IMR-90 (cell line): ENCODE results near the gene CD33. TPM values are rescaled to one million over a fixed set of nuclear protein-coding genes. Genes with fewer than 3 reads are reported as not detected.

Source experiments
- ATAC-seq: fragments of 200-7000 bp; cut with Tn5 transposase; 2 replicates; pipeline ENCODE4 v1.9.1; 2020; ENCODE audit warnings: low read depth, mild to moderate bottlenecking, moderate library complexity
- BruUV-seq: library from RNA; stranded (reverse); fragments of 400-500 nt; replicated peaks from 2 replicates; lab custom pipeline; 2021; lab: Mats Ljungman, UMichigan
- CTCF ChIA-PET: fragments of 300-600 bp; formaldehyde crosslinking; extraction: SDS; loops from one replicate; lab custom pipeline; 2021; ENCODE audit warnings: antibody characterized with exemption; lab: Yijun Ruan, JAX
- POLR2A ChIA-PET: fragments of 300-600 bp; sonication (Branson Sonifier 250); formaldehyde crosslinking; loops from one replicate; lab custom pipeline; 2022; ENCODE audit warnings: antibody characterized with exemption; ENCODE audit not compliant: unreplicated experiment; lab: Charles Lee
- DNase-seq: peaks from one replicate; pipeline ENCODE4 v3.0.0; 2013
- H2AFZ ChIP-seq: replicated peaks from 2 replicates; pipeline ENCODE3; 2013; ENCODE audit warnings: low read length, mild to moderate bottlenecking; ENCODE audit not compliant: poor library complexity
- H2AK5ac ChIP-seq: 2 replicates; pipeline ENCODE4 v1.6.1; 2013; ENCODE audit warnings: low read depth, low read length, inconsistent platforms
- H2AK9ac ChIP-seq: replicated peaks from 2 replicates; pipeline ENCODE3; 2013; ENCODE audit warnings: mild to moderate bottlenecking, low read depth, low read length, moderate library complexity; ENCODE audit not compliant: poor library complexity
- H2BK120ac ChIP-seq: 2 replicates; pipeline ENCODE4 v1.6.1; 2013; ENCODE audit warnings: low read depth, low read length, inconsistent platforms
- H2BK15ac ChIP-seq: 3 replicates; pipeline ENCODE4 v1.6.1; 2013; ENCODE audit warnings: low read depth, low read length, inconsistent platforms
- H2BK20ac ChIP-seq: 2 replicates; pipeline ENCODE4 v1.6.1; 2013; ENCODE audit warnings: low read depth, mild to moderate bottlenecking, inconsistent platforms, low read length, moderate library complexity
- H2BK5ac ChIP-seq: 2 replicates; pipeline ENCODE4 v1.6.1; 2013; ENCODE audit warnings: mild to moderate bottlenecking, low read depth, low read length, inconsistent platforms; ENCODE audit not compliant: poor library complexity, severe bottlenecking
- H3K14ac ChIP-seq: replicated peaks from 2 replicates; pipeline ENCODE4 v1.6.1; 2013; ENCODE audit warnings: low read depth, low read length, inconsistent platforms
- H3K18ac ChIP-seq: 2 replicates; pipeline ENCODE4 v1.6.1; 2013; ENCODE audit warnings: low read depth, low read length, control low read depth
- H3K23ac ChIP-seq: 2 replicates; pipeline ENCODE4 v1.6.1; 2013; ENCODE audit warnings: low read depth, low read length, inconsistent platforms
- H3K27ac ChIP-seq: 2 replicates; pipeline ENCODE4 v1.5.1; 2013; ENCODE audit warnings: mild to moderate bottlenecking, control low read depth, low read length; ENCODE audit not compliant: insufficient read depth
- H3K27me3 ChIP-seq: 2 replicates; pipeline ENCODE4 v1.6.1; 2013; ENCODE audit warnings: low read length; ENCODE audit not compliant: control insufficient read depth, insufficient read depth
- H3K36me3 ChIP-seq: 2 replicates; pipeline ENCODE4 v1.6.1; 2013; ENCODE audit warnings: low read length, mixed read lengths; ENCODE audit not compliant: control insufficient read depth, insufficient read depth
- H3K4ac ChIP-seq: 2 replicates; pipeline ENCODE4 v1.6.1; 2013; ENCODE audit warnings: low read depth, low read length, inconsistent platforms
- H3K4me1 ChIP-seq: 2 replicates; pipeline ENCODE4 v1.6.1; 2013; ENCODE audit warnings: low read length, mixed read lengths; ENCODE audit not compliant: control insufficient read depth, insufficient read depth
- H3K4me2 ChIP-seq: 2 replicates; pipeline ENCODE4 v1.6.1; 2013; ENCODE audit warnings: low read depth, mild to moderate bottlenecking, control low read depth, low read length, moderate library complexity
- H3K4me3 ChIP-seq: 2 replicates; pipeline ENCODE4 v1.5.1; 2013; ENCODE audit warnings: low read depth, mild to moderate bottlenecking, control low read depth, low read length, moderate library complexity; ENCODE audit not compliant: insufficient read depth
- H3K56ac ChIP-seq: 2 replicates; pipeline ENCODE4 v1.6.1; 2013; ENCODE audit warnings: low read length, inconsistent platforms; ENCODE audit not compliant: insufficient read depth; ENCODE audit errors: extremely low read depth
- H3K79me1 ChIP-seq, 2 experiments: 2 replicates each; pipeline ENCODE4 v1.6.1; 2013; ENCODE audit warnings: low read length in 2 of 2, inconsistent platforms in 1 of 2, low read depth in 1 of 2
- H3K9ac ChIP-seq: 2 replicates; pipeline ENCODE4 v1.6.1; 2013; ENCODE audit warnings: low read depth, low read length, control low read depth
- H3K9me1 ChIP-seq: 2 replicates; pipeline ENCODE4 v1.6.1; 2013; ENCODE audit warnings: low read length, inconsistent platforms; ENCODE audit not compliant: insufficient read depth
- H3K9me3 ChIP-seq: 2 replicates; pipeline ENCODE4 v1.6.1; 2013; ENCODE audit warnings: low read length; ENCODE audit not compliant: control insufficient read depth, insufficient read depth
- H4K20me1 ChIP-seq: 2 replicates; pipeline ENCODE4 v1.6.1; 2013; ENCODE audit warnings: low read length, inconsistent platforms; ENCODE audit not compliant: insufficient read depth
- H4K5ac ChIP-seq: 2 replicates; pipeline ENCODE4 v1.6.1; 2013; ENCODE audit warnings: mild to moderate bottlenecking, low read depth, low read length, control low read depth
- H4K8ac ChIP-seq, 2 experiments: 2 replicates each; pipeline ENCODE4 v1.6.1; 2013; ENCODE audit warnings: low read depth in 2 of 2, low read length in 2 of 2, control low read depth in 1 of 2, inconsistent platforms in 1 of 2
- H4K91ac ChIP-seq: 2 replicates; pipeline ENCODE4 v1.6.1; 2013; ENCODE audit warnings: low read depth, low read length, inconsistent platforms; ENCODE audit not compliant: insufficient read depth
- BHLHE40 ChIP-seq: fragments of 150-350 bp; IDR thresholded peaks from 2 replicates; pipeline ENCODE4 v1.6.1; 2016; ENCODE audit warnings: mild to moderate bottlenecking, low read depth, low read length
- CHD1 ChIP-seq: IDR thresholded peaks from 2 replicates; pipeline ENCODE4 v1.6.1; 2012; ENCODE audit warnings: low read depth, low read length, improper control_type of control experiment
- ELK1 ChIP-seq: fragments of 150-350 bp; IDR thresholded peaks from 2 replicates; pipeline ENCODE4 v1.6.1; 2016; ENCODE audit warnings: low read depth, mild to moderate bottlenecking, low read length, moderate library complexity, borderline replicate concordance
- MAFK ChIP-seq: IDR thresholded peaks from 2 replicates; pipeline ENCODE4 v1.6.1; 2012; ENCODE audit warnings: low read depth, low read length, improper control_type of control experiment
- RAD21 ChIP-seq: IDR thresholded peaks from 2 replicates; pipeline ENCODE4 v1.6.1; 2012; ENCODE audit warnings: low read length, improper control_type of control experiment
- WGBS, 2 experiments: methylation state at CpG; one replicate each; pipeline versions ENCODE4 v1.1.5 to v1.1.7; 2013; ENCODE audit warnings: missing lambda C conversion rate in 2 of 2; ENCODE audit not compliant: insufficient read length in 1 of 2; ENCODE audit errors: extremely low coverage in 2 of 2; 5-methylcytosine and 5-hydroxymethylcytosine counted together
- dilution Hi-C: fragments of 300-500 bp; cut with HindIII; formaldehyde crosslinking; loops from one replicate; pipeline ENCODE4 v1.14.3; 2018; ENCODE audit warnings: low sequenced_read_pairs; ENCODE audit not compliant: unreplicated experiment
- in situ Hi-C: fragments of 300-500 bp; cut with MboI; formaldehyde crosslinking; loops from 3 replicates; pipeline ENCODE4 v1.14.3; 2019; ENCODE audit warnings: low sequenced_read_pairs, inconsistent platforms, mixed read lengths
- intact Hi-C: fragments of 100-400 bp; cut with micrococcal nuclease; formaldehyde crosslinking; loops from 2 replicates; pipeline ENCODE4 v1.10.0; 2022
- microRNA-seq, 2 experiments: library from miRNA; stranded (forward) in 1 of 2; unstranded in 1 of 2; fragments of 10-50 nt in 1 of 2; fragments of <30 nt in 1 of 2; gene quantifications in 1 of 2; microRNA quantifications in 1 of 2; one replicate each; pipeline versions ENCODE3 to v1.1.0; 2013 to 2020; ENCODE audit not compliant: insufficient read depth in 1 of 2, insufficient read length in 1 of 2, unreplicated experiment in 1 of 2
- polyA plus RNA-seq, 3 experiments: library from polyadenylated mRNA; depleted of rRNA; stranded (reverse); fragments of >200 nt; gene quantifications; 2 replicates each; pipeline ENCODE4 v1.2.3, GENCODE V29; 2012; ENCODE audit warnings: low replicate concordance in 1 of 3
- small RNA-seq, 5 experiments: library from RNA; depleted of rRNA; stranded (forward); fragments of <200 nt; gene quantifications; one replicate each; pipeline ENCODE3, GENCODE V24; 2012
- total RNA-seq: library from RNA; depleted of rRNA; stranded (reverse); fragments of >200 nt; gene quantifications from 2 replicates; pipeline ENCODE4 v1.2.3, GENCODE V29; 2012; rRNA removed

The CD33 gene
- total and polyA plus RNA-seq, 2 of the 4 experiments (the other 2 are of a cell fraction), result not detected

DNA sequence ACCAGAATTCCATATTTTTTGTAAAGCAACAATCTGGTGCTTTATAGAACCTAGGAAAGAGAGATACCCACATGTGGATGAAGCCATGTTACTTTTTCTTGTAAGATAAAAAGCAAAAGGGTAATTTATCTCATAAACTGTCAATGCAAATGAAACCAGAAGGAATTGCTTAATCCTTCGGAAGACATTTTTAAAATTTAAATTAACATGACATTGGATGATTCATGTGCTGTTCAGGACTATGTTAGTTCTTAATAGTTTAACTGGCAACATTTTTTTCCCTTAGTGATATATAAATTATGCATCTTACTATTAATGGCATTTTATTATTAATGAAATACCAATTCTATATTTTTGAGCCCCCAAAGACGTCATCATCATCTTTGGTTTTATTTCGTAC, 60.8 kb downstream of the CD33 start:
- dilution Hi-C loops, result no loop called here
- no peak overlapping the region for H2AFZ ChIP-seq

More for the DNA sequence above, 60.8 kb downstream of the CD33 start:
- no peak overlapping the region for H3K9ac ChIP-seq
- no peaks in the 10 kb centered on the region for H3K27me3 ChIP-seq
- H4K8ac ChIP-seq, result no peak overlapping the region
- no peak overlapping the region for H3K18ac ChIP-seq
- no peak overlapping the region for H3K27ac ChIP-seq
- no peak overlapping the region for H2BK20ac ChIP-seq
- H3K36me3 ChIP-seq, result no peaks in the 10 kb centered on the region
- peaks cover 3% of the 10 kb centered on the region; the same call in 1 of the 2 replicates for H3K9me3 ChIP-seq
- H2BK15ac ChIP-seq, result no peak overlapping the region
- H2BK120ac ChIP-seq, result no peak overlapping the region
- intact Hi-C loops, result no loop called here
- no peak overlapping the region for H3K4ac ChIP-seq
- H3K56ac ChIP-seq, result no peak overlapping the region
- H2AK9ac ChIP-seq, result no peak overlapping the region
- H2AK5ac ChIP-seq, result no peak overlapping the region
- H4K5ac ChIP-seq, result no peak overlapping the region
- no peak overlapping the region for H3K4me3 ChIP-seq
- H4K91ac ChIP-seq, result no peak overlapping the region
- H3K79me1 ChIP-seq, result no peaks in the 10 kb centered on the region
- H3K23ac ChIP-seq, result no peak overlapping the region
- TF ChIP-seq RAD21 (no peak), ELK1 (no peak), BHLHE40 (no peak), MAFK (no peak), CHD1 (no peak)
- BruUV-seq, result no TSS peak
- no peaks in the 10 kb centered on the region for H4K20me1 ChIP-seq
- no peaks in the 10 kb centered on the region for H3K4me1 ChIP-seq
- no peak overlapping the region for H2BK5ac ChIP-seq
- in situ Hi-C loops, result no loop called here
- no CpG with 5 or more reads among the region's 3 CpGs for WGBS, 2 experiments
- CTCF ChIA-PET, result no interaction called here
- POLR2A ChIA-PET, result no interaction called here
- DNase-seq (no peak), ATAC-seq (no peak)
- H3K4me2 ChIP-seq, result no peak overlapping the region
- H3K9me1 ChIP-seq, result no peaks in the 10 kb centered on the region
- H3K14ac ChIP-seq, result no peak overlapping the region

Small RNA genes lying within 50 kb of the gene (microRNA-seq; reads per million reads assigned to microRNA genes)
- gene MIR8074, result 0 reads per million in 2 experiments

Small RNA genes lying within 50 kb of the gene (small RNA-seq; reads per million reads assigned to genes)
- 0 reads per million in 5 experiments for gene MIR8074

Other genes starting within 250 kb of the CD33 start
- not detected in 2 replicates for gene KLK7, start 241.2 kb upstream of the CD33 start, total RNA-seq
- not detected in 2 replicates for gene KLK7, start 241.2 kb upstream of the CD33 start, polyA plus RNA-seq (2012; rRNA removed)
- gene KLK8, start 223.5 kb upstream of the CD33 start, total RNA-seq, result not detected in 2 replicates
- gene KLK8, start 223.5 kb upstream of the CD33 start, polyA plus RNA-seq (2012; rRNA removed), result not detected in 2 replicates
- not detected in 2 replicates for gene KLK10, start 205.4 kb upstream of the CD33 start, total RNA-seq
- not detected in 2 replicates for gene KLK10, start 205.4 kb upstream of the CD33 start, polyA plus RNA-seq (2012; rRNA removed)
- not detected in 2 replicates for gene KLK11, start 198.5 kb upstream of the CD33 start, total RNA-seq
- not detected in 2 replicates for gene KLK11, start 198.5 kb upstream of the CD33 start, polyA plus RNA-seq (2012; rRNA removed)
- gene KLK12, start 190.1 kb upstream of the CD33 start, total RNA-seq, result not detected in 2 replicates
- not detected in 2 replicates for gene KLK12, start 190.1 kb upstream of the CD33 start, polyA plus RNA-seq (2012; rRNA removed)
- gene KLK13, start 160.0 kb upstream of the CD33 start, total RNA-seq, result not detected in 2 replicates
- gene KLK13, start 160.0 kb upstream of the CD33 start, polyA plus RNA-seq (2012; rRNA removed), result 0.16 TPM in 1 of 2 replicates, not detected in the other
- not detected in 2 replicates for gene KLK14, start 142.2 kb upstream of the CD33 start, total RNA-seq
- gene KLK14, start 142.2 kb upstream of the CD33 start, polyA plus RNA-seq (2012; rRNA removed), result not detected in 2 replicates
- 2.0 and 2.2 TPM in 2 replicates for gene CTU1, start 116.7 kb upstream of the CD33 start, total RNA-seq
- 3.3 and 6.4 TPM in 2 replicates for gene CTU1, start 116.7 kb upstream of the CD33 start, polyA plus RNA-seq (2012; rRNA removed)
- not detected in 2 replicates for gene SIGLEC9, start 100.2 kb upstream of the CD33 start, total RNA-seq
- gene SIGLEC9, start 100.2 kb upstream of the CD33 start, polyA plus RNA-seq (2012; rRNA removed), result 0.03 TPM in 1 of 2 replicates, not detected in the other
- gene SIGLEC7, start 82.8 kb upstream of the CD33 start, total RNA-seq, result not detected in 2 replicates
- not detected in 2 replicates for gene SIGLEC7, start 82.8 kb upstream of the CD33 start, polyA plus RNA-seq (2012; rRNA removed)
- gene SIGLECL1, start 26.0 kb downstream of the CD33 start, total RNA-seq, result not detected in 2 replicates
- not detected in 2 replicates for gene SIGLECL1, start 26.0 kb downstream of the CD33 start, polyA plus RNA-seq (2012; rRNA removed)
- not detected in 2 replicates for gene IGLON5, start 86.6 kb downstream of the CD33 start, total RNA-seq
- gene IGLON5, start 86.6 kb downstream of the CD33 start, polyA plus RNA-seq (2012; rRNA removed), result not detected in 2 replicates
- gene VSIG10L, start 117.1 kb downstream of the CD33 start, total RNA-seq, result under 0.01 and 0.18 TPM in 2 replicates
- 1.2 and 1.4 TPM in 2 replicates for gene VSIG10L, start 117.1 kb downstream of the CD33 start, polyA plus RNA-seq (2012; rRNA removed)
- gene ETFB, start 141.3 kb downstream of the CD33 start, total RNA-seq, result 166 and 175 TPM in 2 replicates
- gene ETFB, start 141.3 kb downstream of the CD33 start, polyA plus RNA-seq (2012; rRNA removed), result 141 and 151 TPM in 2 replicates
- gene CLDND2, start 143.9 kb downstream of the CD33 start, total RNA-seq, result not detected in 2 replicates
- gene CLDND2, start 143.9 kb downstream of the CD33 start, polyA plus RNA-seq (2012; rRNA removed), result not detected in 2 replicates
- gene NKG7, start 147.6 kb downstream of the CD33 start, total RNA-seq, result not detected in 2 replicates
- not detected in 2 replicates for gene NKG7, start 147.6 kb downstream of the CD33 start, polyA plus RNA-seq (2012; rRNA removed)
- gene LIM2, start 162.9 kb downstream of the CD33 start, total RNA-seq, result not detected in 2 replicates
- not detected in 2 replicates for gene LIM2, start 162.9 kb downstream of the CD33 start, polyA plus RNA-seq (2012; rRNA removed)
- not detected in 2 replicates for gene C19orf84, start 165.5 kb downstream of the CD33 start, total RNA-seq
- not detected in 2 replicates for gene C19orf84, start 165.5 kb downstream of the CD33 start, polyA plus RNA-seq (2012; rRNA removed)
- gene SIGLEC10, start 192.6 kb downstream of the CD33 start, total RNA-seq, result not detected in 2 replicates
- gene SIGLEC10, start 192.6 kb downstream of the CD33 start, polyA plus RNA-seq (2012; rRNA removed), result not detected in 2 replicates
- gene SIGLEC8, start 233.4 kb downstream of the CD33 start, total RNA-seq, result not detected in 2 replicates
- not detected in 2 replicates for gene SIGLEC8, start 233.4 kb downstream of the CD33 start, polyA plus RNA-seq (2012; rRNA removed)